ENCODE results near the gene ASXL2.

ASXL2 gene

GRCh38 chr2:25787020-25787419, 91.3 kb downstream of the ASXL2 start:
- DNase-seq (ENCODE audit: low read depth, low spot score) = no peak
- H3K9me3 ChIP-seq (ENCODE audit: insufficient read depth, low read length) = no peaks in the 10 kb centered on the region
- no peaks in the 10 kb centered on the region for H3K36me3 ChIP-seq (ENCODE audit: insufficient read depth, insufficient read length, low read length)
- no peaks in the 10 kb centered on the region for H3K27me3 ChIP-seq (ENCODE audit: insufficient read depth, insufficient read length)
- H3K4me3 ChIP-seq (ENCODE audit: insufficient read length, low read depth) = no peak overlapping the region
- TF ChIP-seq YY1 (IDR thresholded peaks at IDR 0.05; ENCODE audit: insufficient read depth, insufficient read length) (no peak), ZNF274 (IDR thresholded peaks at IDR 0.05; ENCODE audit: low read depth, low read length) (no peak), SUZ12 (IDR thresholded peaks at IDR 0.05; ENCODE audit: extremely low read depth, insufficient read depth, insufficient read length) (no peak)
- H3K9ac ChIP-seq (ENCODE audit: insufficient read length, low read depth) = no peak overlapping the region
- no peaks in the 10 kb centered on the region for H3K4me1 ChIP-seq (ENCODE audit: insufficient read depth, insufficient read length)

GRCh38 chr2:25784404-25784803, 93.9 kb downstream of the ASXL2 start:
- Histone ChIP-seq H3K27me3 (ENCODE audit: insufficient read depth, insufficient read length) (no peaks in the 10 kb centered on the region), H3K4me1 (ENCODE audit: insufficient read depth, insufficient read length) (no peaks in the 10 kb centered on the region), H3K9me3 (ENCODE audit: insufficient read depth, low read length) (no peaks in the 10 kb centered on the region), H3K9ac (ENCODE audit: insufficient read length, low read depth) (no peak overlapping the region), H3K4me3 (ENCODE audit: insufficient read length, low read depth) (no peak overlapping the region), H3K36me3 (ENCODE audit: insufficient read depth, insufficient read length, low read length) (no peaks in the 10 kb centered on the region)
- DNase-seq (ENCODE audit: low read depth, low spot score) = no peak
- no peak for TF ChIP-seq SUZ12 (IDR thresholded peaks at IDR 0.05; ENCODE audit: extremely low read depth, insufficient read depth, insufficient read length)
- no peak for TF ChIP-seq ZNF274 (IDR thresholded peaks at IDR 0.05; ENCODE audit: low read depth, low read length)
- no peak for TF ChIP-seq YY1 (IDR thresholded peaks at IDR 0.05; ENCODE audit: insufficient read depth, insufficient read length)

- H3K36me3 ChIP-seq (ENCODE audit: insufficient read depth, insufficient read length, low read length) = no peaks in the 10 kb centered on the region
- H3K27me3 ChIP-seq (ENCODE audit: insufficient read depth, insufficient read length) = no peaks in the 10 kb centered on the region
- no peaks in the 10 kb centered on the region for H3K4me1 ChIP-seq (ENCODE audit: insufficient read depth, insufficient read length)
- H3K9me3 ChIP-seq (ENCODE audit: insufficient read depth, low read length) = no peaks in the 10 kb centered on the region
- no peak for DNase-seq (ENCODE audit: low read depth, low spot score)
- no peak overlapping the region for H3K4me3 ChIP-seq (ENCODE audit: insufficient read length, low read depth)
- no peak overlapping the region for H3K9ac ChIP-seq (ENCODE audit: insufficient read length, low read depth)
- TF ChIP-seq SUZ12 (IDR thresholded peaks at IDR 0.05; ENCODE audit: extremely low read depth, insufficient read depth, insufficient read length) (no peak), ZNF274 (IDR thresholded peaks at IDR 0.05; ENCODE audit: low read depth, low read length) (no peak), YY1 (IDR thresholded peaks at IDR 0.05; ENCODE audit: insufficient read depth, insufficient read length) (no peak)
Measured at GRCh38 chr2:25777077-25777476, 101.2 kb downstream of the ASXL2 start.

GRCh38 chr2:25772078-25772477, 106.2 kb downstream of the ASXL2 start:
- DNase-seq (ENCODE audit: low read depth, low spot score) = no peak
- Histone ChIP-seq H3K27me3 (ENCODE audit: insufficient read depth, insufficient read length) (no peaks in the 10 kb centered on the region), H3K4me1 (ENCODE audit: insufficient read depth, insufficient read length) (no peaks in the 10 kb centered on the region), H3K36me3 (ENCODE audit: insufficient read depth, insufficient read length, low read length) (peaks cover 14% of the 10 kb centered on the region), H3K4me3 (ENCODE audit: insufficient read length, low read depth) (no peak overlapping the region), H3K9ac (ENCODE audit: insufficient read length, low read depth) (no peak overlapping the region), H3K9me3 (ENCODE audit: insufficient read depth, low read length) (no peaks in the 10 kb centered on the region)
- TF ChIP-seq YY1 (IDR thresholded peaks at IDR 0.05; ENCODE audit: insufficient read depth, insufficient read length) (no peak), ZNF274 (IDR thresholded peaks at IDR 0.05; ENCODE audit: low read depth, low read length) (no peak), SUZ12 (IDR thresholded peaks at IDR 0.05; ENCODE audit: extremely low read depth, insufficient read depth, insufficient read length) (no peak)

GRCh38 chr2:25763575-25763974, 114.7 kb downstream of the ASXL2 start:
- TF ChIP-seq ZNF274 (IDR thresholded peaks at IDR 0.05; ENCODE audit: low read depth, low read length) (no peak), YY1 (IDR thresholded peaks at IDR 0.05; ENCODE audit: insufficient read depth, insufficient read length) (no peak), SUZ12 (IDR thresholded peaks at IDR 0.05; ENCODE audit: extremely low read depth, insufficient read depth, insufficient read length) (no peak)
- H3K4me1 ChIP-seq (ENCODE audit: insufficient read depth, insufficient read length) = no peaks in the 10 kb centered on the region
- H3K9ac ChIP-seq (ENCODE audit: insufficient read length, low read depth) = no peak overlapping the region
- peaks cover 30% of the 10 kb centered on the region for H3K36me3 ChIP-seq (ENCODE audit: insufficient read depth, insufficient read length, low read length)
- no peak for DNase-seq (ENCODE audit: low read depth, low spot score)
- no peak overlapping the region for H3K4me3 ChIP-seq (ENCODE audit: insufficient read length, low read depth)
- no peaks in the 10 kb centered on the region for H3K9me3 ChIP-seq (ENCODE audit: insufficient read depth, low read length)
- no peaks in the 10 kb centered on the region for H3K27me3 ChIP-seq (ENCODE audit: insufficient read depth, insufficient read length)

- no peak for DNase-seq (ENCODE audit: low read depth, low spot score)
- no peaks in the 10 kb centered on the region for H3K4me1 ChIP-seq (ENCODE audit: insufficient read depth, insufficient read length)
- no peak overlapping the region for H3K9ac ChIP-seq (ENCODE audit: insufficient read length, low read depth)
- H3K4me3 ChIP-seq (ENCODE audit: insufficient read length, low read depth) = no peak overlapping the region
- H3K9me3 ChIP-seq (ENCODE audit: insufficient read depth, low read length) = no peaks in the 10 kb centered on the region
- H3K36me3 ChIP-seq (ENCODE audit: insufficient read depth, insufficient read length, low read length) = peaks cover 26% of the 10 kb centered on the region
- H3K27me3 ChIP-seq (ENCODE audit: insufficient read depth, insufficient read length) = no peaks in the 10 kb centered on the region
- TF ChIP-seq SUZ12 (IDR thresholded peaks at IDR 0.05; ENCODE audit: extremely low read depth, insufficient read depth, insufficient read length) = no peak
- no peak for TF ChIP-seq YY1 (IDR thresholded peaks at IDR 0.05; ENCODE audit: insufficient read depth, insufficient read length)
- TF ChIP-seq ZNF274 (IDR thresholded peaks at IDR 0.05; ENCODE audit: low read depth, low read length) = no peak
Measured at GRCh38 chr2:25760297-25760696, 118.0 kb downstream of the ASXL2 start.

- Histone ChIP-seq H3K4me3 (ENCODE audit: insufficient read length, low read depth) (no peak overlapping the region), H3K27me3 (ENCODE audit: insufficient read depth, insufficient read length) (no peaks in the 10 kb centered on the region), H3K4me1 (ENCODE audit: insufficient read depth, insufficient read length) (no peaks in the 10 kb centered on the region), H3K36me3 (ENCODE audit: insufficient read depth, insufficient read length, low read length) (peaks cover 36% of the 10 kb centered on the region), H3K9ac (ENCODE audit: insufficient read length, low read depth) (no peak overlapping the region), H3K9me3 (ENCODE audit: insufficient read depth, low read length) (no peaks in the 10 kb centered on the region)
- DNase-seq (ENCODE audit: low read depth, low spot score) = no peak
- no peak for TF ChIP-seq YY1 (IDR thresholded peaks at IDR 0.05; ENCODE audit: insufficient read depth, insufficient read length)
- TF ChIP-seq SUZ12 (IDR thresholded peaks at IDR 0.05; ENCODE audit: extremely low read depth, insufficient read depth, insufficient read length) = no peak
- no peak for TF ChIP-seq ZNF274 (IDR thresholded peaks at IDR 0.05; ENCODE audit: low read depth, low read length)
Measured at GRCh38 chr2:25758348-25758747, 119.9 kb downstream of the ASXL2 start.

Data from NT2/D1 (cell line).